Transverse colon (tissue), 4 donors: Measurements from ENCODE around the gene ALDH4A1.

Experiments used
- EP300 ChIP-seq: sonication (generic); formaldehyde crosslinking; IDR thresholded peaks from one replicate; pipeline ENCODE4 v1.6.1; 2017; ENCODE audit warnings: antibody characterized with exemption, low read depth
- POLR2A ChIP-seq: fragments of 450-650 bp; IDR thresholded peaks from one replicate; pipeline ENCODE4 v1.6.1; 2016; ENCODE audit warnings: antibody characterized with exemption, mild to moderate bottlenecking, moderate library complexity
- POLR2AphosphoS5 ChIP-seq, 3 donors: sonication (generic); formaldehyde crosslinking; IDR thresholded peaks; one replicate each; pipeline ENCODE4 v1.6.1; 2016; ENCODE audit warnings: antibody characterized with exemption in 3 of 3
- TF ChIP-seq, protein P1 (sequence below), 5 experiments: fragments of 200-600 bp in 3 of 5; fragments of 450-650 bp in 2 of 5; sonication (generic) in 3 of 5; IDR thresholded peaks; 1 replicate in 2 of 5; 2 replicates in 3 of 5; pipeline ENCODE4 v1.5.1; 2016 to 2017; ENCODE audit warnings: antibody characterized with exemption in 5 of 5, inconsistent platforms in 3 of 5, mild to moderate bottlenecking in 2 of 5, moderate library complexity in 1 of 5

DNA sequence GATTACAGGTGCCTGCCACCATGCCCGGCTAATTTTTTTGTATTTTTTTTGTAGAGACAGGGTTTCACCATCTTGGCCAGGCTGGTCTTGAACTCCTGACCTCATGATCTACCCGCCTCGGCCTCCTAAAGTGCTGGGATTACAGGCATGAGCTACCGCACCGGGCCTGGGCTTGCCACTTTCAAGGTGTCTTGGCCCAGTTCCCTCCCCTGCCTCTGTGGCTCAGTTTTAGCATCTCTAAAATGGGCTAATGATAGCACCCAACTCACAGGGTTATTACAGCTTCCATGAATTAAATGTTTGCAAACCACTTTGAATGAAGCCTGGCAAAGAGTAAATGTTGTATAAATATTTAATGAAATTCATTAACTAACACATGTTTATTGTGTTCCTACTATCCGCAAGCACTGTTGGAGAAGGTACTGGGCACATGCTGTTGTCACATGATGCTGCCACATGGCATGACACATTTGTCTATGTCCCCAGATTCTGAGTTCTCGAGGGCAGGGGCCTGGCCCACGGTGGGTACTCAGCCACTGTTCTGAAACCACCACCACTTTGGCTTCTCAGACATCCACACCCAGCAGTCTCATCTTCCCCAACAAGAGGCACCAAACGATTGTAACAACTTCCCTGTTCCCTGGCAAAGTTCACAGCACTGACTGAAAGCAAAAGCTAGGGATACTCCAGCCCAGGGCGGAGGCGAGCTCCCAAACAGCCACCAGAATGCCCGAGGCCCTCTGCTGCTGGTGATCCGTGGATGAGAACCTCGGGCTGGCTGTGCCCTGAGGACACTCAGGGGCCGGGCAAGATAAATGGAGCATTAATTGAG, 44.4 kb upstream of the ALDH4A1 start:
- TF ChIP-seq, protein P1, sequence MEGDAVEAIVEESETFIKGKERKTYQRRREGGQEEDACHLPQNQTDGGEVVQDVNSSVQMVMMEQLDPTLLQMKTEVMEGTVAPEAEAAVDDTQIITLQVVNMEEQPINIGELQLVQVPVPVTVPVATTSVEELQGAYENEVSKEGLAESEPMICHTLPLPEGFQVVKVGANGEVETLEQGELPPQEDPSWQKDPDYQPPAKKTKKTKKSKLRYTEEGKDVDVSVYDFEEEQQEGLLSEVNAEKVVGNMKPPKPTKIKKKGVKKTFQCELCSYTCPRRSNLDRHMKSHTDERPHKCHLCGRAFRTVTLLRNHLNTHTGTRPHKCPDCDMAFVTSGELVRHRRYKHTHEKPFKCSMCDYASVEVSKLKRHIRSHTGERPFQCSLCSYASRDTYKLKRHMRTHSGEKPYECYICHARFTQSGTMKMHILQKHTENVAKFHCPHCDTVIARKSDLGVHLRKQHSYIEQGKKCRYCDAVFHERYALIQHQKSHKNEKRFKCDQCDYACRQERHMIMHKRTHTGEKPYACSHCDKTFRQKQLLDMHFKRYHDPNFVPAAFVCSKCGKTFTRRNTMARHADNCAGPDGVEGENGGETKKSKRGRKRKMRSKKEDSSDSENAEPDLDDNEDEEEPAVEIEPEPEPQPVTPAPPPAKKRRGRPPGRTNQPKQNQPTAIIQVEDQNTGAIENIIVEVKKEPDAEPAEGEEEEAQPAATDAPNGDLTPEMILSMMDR (IDR thresholded peaks at IDR 0.05), result no peak
- TF ChIP-seq POLR2A, result no peak
- TF ChIP-seq EP300, result no peak
- TF ChIP-seq POLR2AphosphoS5 (IDR thresholded peaks at IDR 0.05), result no peak
